Uterus (tissue), 4 donors: Measurements from ENCODE around the gene VAPA. TPM values are rescaled to one million over a fixed set of nuclear protein-coding genes. Genes with fewer than 3 reads are reported as not detected.

Experiments
- DNase-seq, 2 donors: peaks; one replicate each; pipeline ENCODE4 v3.0.0-alpha.2; 2019 to 2020
- H3K27ac ChIP-seq, 2 donors: fragments of 200-600 bp; sonication (generic); 1 replicate in 1 of 2; 2 replicates in 1 of 2; pipeline ENCODE4 v1.5.1; 2016 to 2018
- H3K27me3 ChIP-seq, 2 donors: fragments of 200-600 bp; sonication (generic); one replicate each; pipeline ENCODE4 v1.5.1; 2018 to 2019; ENCODE audit warnings: control low read depth in 1 of 2
- H3K36me3 ChIP-seq, 2 donors: fragments of 200-600 bp; sonication (generic); one replicate each; pipeline ENCODE4 v1.5.1; 2019; ENCODE audit warnings: control low read depth in 1 of 2
- H3K4me1 ChIP-seq, 2 donors: fragments of 200-600 bp; sonication (generic); one replicate each; pipeline ENCODE4 v1.5.1; 2018 to 2019; ENCODE audit warnings: control low read depth in 1 of 2
- H3K4me3 ChIP-seq, 2 donors: fragments of 200-600 bp; sonication (generic); 1 replicate in 1 of 2; 2 replicates in 1 of 2; pipeline ENCODE4 v1.5.1; 2018 to 2019; ENCODE audit warnings: mild to moderate bottlenecking in 1 of 2
- H3K9me3 ChIP-seq, 2 donors: fragments of 200-600 bp; sonication (generic); one replicate each; pipeline ENCODE4 v1.5.1; 2019; ENCODE audit warnings: control low read depth in 1 of 2
- CTCF ChIP-seq, 4 experiments: fragments of 200-600 bp in 2 of 4; fragments of 450-650 bp in 2 of 4; sonication (generic) in 2 of 4; IDR thresholded peaks; one replicate each; pipeline ENCODE4 v1.5.1; 2016 to 2019; ENCODE audit warnings: antibody characterized with exemption in 4 of 4, mild to moderate bottlenecking in 2 of 4, moderate library complexity in 1 of 4
- POLR2A ChIP-seq, 2 donors: fragments of 450-650 bp; IDR thresholded peaks; one replicate each; pipeline ENCODE4 v1.6.1; 2016; ENCODE audit warnings: antibody characterized with exemption in 2 of 2, mild to moderate bottlenecking in 1 of 2, moderate library complexity in 1 of 2
- intact Hi-C: fragments of 100-400 bp; cut with DNase I; formaldehyde crosslinking; loops from one replicate; pipeline ENCODE4 v1.15.1; 2023; ENCODE audit warnings: low total_unique reads
- total RNA-seq, 4 donors: library from RNA; depleted of rRNA in 3 of 4; stranded (reverse); fragments of >200 nt in 3 of 4; gene quantifications; one replicate each; pipeline versions ENCODE4 v1.1.0 to v1.2.4, GENCODE V29; 2014 to 2023
- donor health status: DM: yes; HTN: yes; CAD: no.

Gene VAPA
- total RNA-seq, 4 donors from 2014 or later = 119 to 253 (median 226) TPM

DNA sequence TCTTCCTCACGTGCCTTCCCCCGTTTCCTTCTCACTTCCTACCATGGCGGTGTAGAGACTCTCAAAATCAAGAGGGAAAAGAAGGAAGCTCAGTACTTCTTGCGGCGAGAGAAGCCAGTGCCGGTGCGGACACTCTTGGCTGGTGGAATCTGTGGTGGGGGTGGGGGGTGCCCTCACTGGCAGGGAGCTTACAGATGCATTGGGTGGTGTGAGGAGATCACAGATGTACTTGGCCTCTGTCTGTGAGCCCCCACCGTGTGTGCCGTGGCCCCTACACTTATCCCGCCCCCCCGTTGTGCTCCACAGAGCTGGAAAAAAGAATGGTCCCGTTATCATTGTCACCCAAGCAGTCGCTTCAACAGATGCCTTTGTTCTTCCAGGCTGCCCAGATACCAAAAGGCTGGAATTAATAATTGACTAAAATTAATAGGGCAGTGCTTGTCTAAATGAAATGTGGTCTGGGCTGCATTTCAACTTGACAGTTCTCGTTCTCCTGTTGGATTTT lies 79.8 kb downstream of the VAPA start:
- H3K9me3 ChIP-seq = no peaks in the 10 kb centered on the region
- peak overlapping the region; percentile 58 to 79 for H3K27ac ChIP-seq
- intact Hi-C loops = loop anchor here (10.0 kb wide), 1 partner anchor 151 kb away; no protein-coding TSS in a partner anchor
- peak in 1 of 2 donors; percentile 38 for DNase-seq
- H3K27me3 ChIP-seq = no peaks in the 10 kb centered on the region
- peaks cover 4% of the 10 kb centered on the region in 2 donors for H3K4me1 ChIP-seq
- H3K4me3 ChIP-seq = no peak overlapping the region
- TF ChIP-seq CTCF (IDR thresholded peaks at IDR 0.05) (no peak), POLR2A (IDR thresholded peaks at IDR 0.05) (no peak)
- H3K36me3 ChIP-seq = no peaks in the 10 kb centered on the region

DNA sequence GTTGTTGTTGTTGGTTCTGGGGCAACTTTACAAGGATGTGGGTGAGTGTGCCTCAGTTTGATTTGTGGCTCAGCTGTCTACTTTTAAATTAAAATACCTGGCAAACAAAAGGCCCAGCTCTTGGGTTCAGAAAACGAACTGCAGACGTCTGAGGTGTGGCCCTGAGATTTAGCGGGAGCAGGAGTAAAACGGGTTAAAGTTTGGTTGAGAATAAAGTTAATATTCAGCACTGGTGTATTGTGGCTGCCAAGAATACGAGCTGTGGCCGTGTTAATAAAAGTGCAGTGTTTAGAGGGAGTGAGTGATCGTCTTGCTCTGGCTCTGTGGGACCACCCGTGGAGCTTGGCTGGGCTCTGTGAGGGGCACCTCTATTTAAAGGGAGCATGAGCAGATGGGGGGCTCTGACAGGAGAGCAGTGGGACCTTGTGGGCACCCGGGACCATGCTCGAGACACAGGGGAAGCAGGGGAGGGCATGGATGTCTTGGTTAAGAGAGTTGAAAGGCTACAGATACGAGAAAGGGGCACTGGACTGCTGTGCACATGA lies 80.3 kb downstream of the VAPA start:
- Histone ChIP-seq H3K4me3 (no peak overlapping the region), H3K36me3 (no peaks in the 10 kb centered on the region), H3K27ac (peak overlapping the region; percentile 58 to 79), H3K4me1 (peaks cover 4% of the 10 kb centered on the region in 2 donors), H3K9me3 (no peaks in the 10 kb centered on the region), H3K27me3 (no peaks in the 10 kb centered on the region)
- TF ChIP-seq CTCF (IDR thresholded peaks at IDR 0.05) = no peak
- intact Hi-C loops = loop anchor here (10.0 kb wide), 1 partner anchor 151 kb away; no protein-coding TSS in a partner anchor
- peak in 1 of 2 donors; percentile 33 for DNase-seq

GRCh38 chr18:9994701-9995235 lies 81.0 kb downstream of the VAPA start:
- H3K36me3 ChIP-seq = no peaks in the 10 kb centered on the region
- no peaks in the 10 kb centered on the region for H3K27me3 ChIP-seq
- peaks cover 4% of the 10 kb centered on the region in 2 donors for H3K4me1 ChIP-seq
- H3K27ac ChIP-seq = peak overlapping the region in 1 of 2 donors; percentile 79
- DNase-seq = peak in 1 of 2 donors; percentile 15
- no peaks in the 10 kb centered on the region for H3K9me3 ChIP-seq
- TF ChIP-seq POLR2A (IDR thresholded peaks at IDR 0.05) (no peak), CTCF (IDR thresholded peaks at IDR 0.05) (no peak)
- intact Hi-C loops = loop anchor here (10.0 kb wide), 1 partner anchor 150 kb away; no protein-coding TSS in a partner anchor
- no peak overlapping the region for H3K4me3 ChIP-seq

GRCh38 chr18:9995631-9996030 lies 81.8 kb downstream of the VAPA start:
- intact Hi-C loops = loop anchor here (10.0 kb wide), 1 partner anchor 149 kb away; no protein-coding TSS in a partner anchor
- DNase-seq = no peak
- Histone ChIP-seq H3K4me3 (no peak overlapping the region), H3K9me3 (no peaks in the 10 kb centered on the region), H3K27me3 (no peaks in the 10 kb centered on the region), H3K27ac (peak overlapping the region in 1 of 2 donors; percentile 79), H3K36me3 (no peaks in the 10 kb centered on the region), H3K4me1 (peaks cover 4% of the 10 kb centered on the region in 2 donors)
- TF ChIP-seq POLR2A (IDR thresholded peaks at IDR 0.05) (no peak), CTCF (IDR thresholded peaks at IDR 0.05) (no peak)

GRCh38 chr18:9996094-9996493 lies 82.3 kb downstream of the VAPA start:
- Histone ChIP-seq H3K4me1 (peaks cover 4% of the 10 kb centered on the region in 2 donors), H3K36me3 (no peaks in the 10 kb centered on the region), H3K27me3 (no peaks in the 10 kb centered on the region), H3K27ac (no peak overlapping the region), H3K4me3 (no peak overlapping the region), H3K9me3 (no peaks in the 10 kb centered on the region)
- TF ChIP-seq CTCF (IDR thresholded peaks at IDR 0.05) = no peak
- no peak for TF ChIP-seq POLR2A (IDR thresholded peaks at IDR 0.05)
- intact Hi-C loops = loop anchor here (10.0 kb wide), 1 partner anchor 149 kb away; no protein-coding TSS in a partner anchor
- no peak for DNase-seq
